Neural progenitor cell (in vitro differentiated cells): ENCODE results near the gene TLR1. TPM values are rescaled to one million over a fixed set of nuclear protein-coding genes. Genes with fewer than 3 reads are reported as not detected.
A peak's percentile ranks its signal among the peaks of the same experiment; 100 is the strongest.
"Not testable (repeated sequence)": the region's sequence is repeated elsewhere in the genome, so short reads cannot be mapped to it uniquely, and the experiment has no call there.

Experiments
- DNase-seq: peaks from one replicate; pipeline ENCODE4 v3.0.0-alpha.2; 2016; ENCODE audit warnings: low spot score
- H2AFZ ChIP-seq: fragments of 200-600 bp; sonication (generic); replicated peaks from 2 replicates; pipeline ENCODE4 v1.6.1; 2016; ENCODE audit warnings: antibody characterized with exemption
- H3F3A ChIP-seq: fragments of 200-600 bp; sonication (generic); 2 replicates; pipeline ENCODE4 v1.6.1; 2016; ENCODE audit warnings: antibody characterized with exemption, low read depth
- H3K27ac ChIP-seq: fragments of 200-600 bp; sonication (generic); 2 replicates; pipeline ENCODE4 v1.5.1; 2016; ENCODE audit warnings: mild to moderate bottlenecking
- H3K27me3 ChIP-seq: fragments of 200-600 bp; sonication (generic); 2 replicates; pipeline ENCODE4 v1.6.1; 2016; ENCODE audit warnings: mild to moderate bottlenecking, moderate library complexity
- H3K36me3 ChIP-seq: fragments of 200-600 bp; sonication (generic); 2 replicates; pipeline ENCODE4 v1.5.1; 2016
- H3K4me1 ChIP-seq: fragments of 200-600 bp; sonication (generic); 2 replicates; pipeline ENCODE4 v1.6.1; 2016; ENCODE audit warnings: mixed run types
- H3K4me2 ChIP-seq: fragments of 200-600 bp; sonication (generic); 2 replicates; pipeline ENCODE4 v1.6.1; 2016
- H3K4me3 ChIP-seq: fragments of 200-600 bp; sonication (generic); 2 replicates; pipeline ENCODE4 v1.5.1; 2016
- H3K79me2 ChIP-seq: fragments of 200-600 bp; sonication (generic); 2 replicates; pipeline ENCODE4 v1.6.1; 2016; ENCODE audit warnings: low read depth
- H3K9ac ChIP-seq: fragments of 200-600 bp; sonication (generic); 2 replicates; pipeline ENCODE4 v1.6.1; 2016
- H3K9me3 ChIP-seq: fragments of 200-600 bp; sonication (generic); 2 replicates; pipeline ENCODE4 v1.5.1; 2016; ENCODE audit warnings: low read depth
- H4K20me1 ChIP-seq: fragments of 200-600 bp; sonication (generic); 2 replicates; pipeline ENCODE4 v1.6.1; 2016; ENCODE audit warnings: low read depth
- H3K27ac Mint-ChIP-seq: 3 replicates; pipeline ENCODE4 v1.8.0; 2021; ENCODE audit warnings: mixed read lengths
- H3K27me3 Mint-ChIP-seq: 2 replicates; pipeline ENCODE4 v1.8.0; 2022; ENCODE audit warnings: low read depth, mild to moderate bottlenecking, inconsistent platforms, moderate library complexity, mixed read lengths; ENCODE audit not compliant: insufficient read depth
- H3K36me3 Mint-ChIP-seq: 3 replicates; pipeline ENCODE4 v1.8.0; 2021; ENCODE audit warnings: mixed read lengths
- H3K4me1 Mint-ChIP-seq: 3 replicates; pipeline ENCODE4 v1.8.0; 2021; ENCODE audit warnings: mixed read lengths
- H3K4me3 Mint-ChIP-seq: 3 replicates; pipeline ENCODE4 v1.8.0; 2021; ENCODE audit warnings: mild to moderate bottlenecking, moderate library complexity, mixed read lengths
- H3K9me3 Mint-ChIP-seq: 3 replicates; pipeline ENCODE4 v1.8.0; 2020; ENCODE audit warnings: mixed read lengths
- EZH2 ChIP-seq: fragments of 200-600 bp; sonication (generic); IDR thresholded peaks from 2 replicates; pipeline ENCODE4 v1.6.1; 2017; ENCODE audit warnings: antibody characterized with exemption, mild to moderate bottlenecking, moderate library complexity
- EZH2phosphoT487 ChIP-seq: fragments of 200-600 bp; sonication (generic); IDR thresholded peaks from 2 replicates; pipeline ENCODE4 v1.6.1; 2017; ENCODE audit warnings: antibody characterized with exemption
- total RNA-seq: library from RNA; depleted of rRNA; stranded (reverse); fragments of >200 nt; gene quantifications from 2 replicates; pipeline ENCODE4 v1.2.3, GENCODE V29; 2015; ENCODE audit warnings: low replicate concordance
- TF ChIP-seq, protein P1 (sequence below): fragments of 200-600 bp; sonication (generic); IDR thresholded peaks from 2 replicates; pipeline ENCODE4 v1.5.1; 2017; ENCODE audit warnings: antibody characterized with exemption, mild to moderate bottlenecking

The TLR1 gene
- total RNA-seq, 1 donor from 2014 or later, result not detected

DNA sequence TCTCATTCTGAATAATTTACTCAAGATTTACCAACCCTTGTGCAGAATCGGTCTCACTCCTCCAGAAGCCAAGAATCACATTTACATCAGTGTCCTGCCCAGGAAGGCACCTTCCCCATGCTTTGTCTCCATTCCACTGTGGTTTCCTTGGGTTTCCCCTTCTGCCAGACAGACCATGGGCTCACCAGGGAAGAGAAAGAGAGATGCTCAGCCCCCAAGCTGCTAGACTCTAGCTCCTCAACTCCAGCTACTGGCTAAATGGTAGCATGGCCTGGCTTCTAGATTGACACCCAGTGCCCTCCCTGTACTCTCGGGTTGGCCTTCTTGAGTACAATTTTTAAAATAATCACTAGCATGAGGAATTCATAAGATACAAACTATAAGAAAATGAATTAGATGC, 34.7 kb downstream of the TLR1 start:
- H3K9me3 Mint-ChIP-seq, result peaks cover 9% of the 10 kb centered on the region
- Histone ChIP-seq H3K9me3 (no peaks in the 10 kb centered on the region), H3K27me3 (no peaks in the 10 kb centered on the region), H3F3A (no peaks in the 10 kb centered on the region), H4K20me1 (no peaks in the 10 kb centered on the region), H3K4me2 (no peak overlapping the region), H3K9ac (no peak overlapping the region), H3K4me1 (no peaks in the 10 kb centered on the region), H3K27ac (no peak overlapping the region), H3K79me2 (no peaks in the 10 kb centered on the region), H2AFZ (no peak overlapping the region), H3K36me3 (no peaks in the 10 kb centered on the region), H3K4me3 (no peak overlapping the region)
- H3K4me3 Mint-ChIP-seq, result no peak overlapping the region
- DNase-seq, result no peak
- no peak overlapping the region for H3K27ac Mint-ChIP-seq
- peaks cover 2% of the 10 kb centered on the region for H3K4me1 Mint-ChIP-seq
- TF ChIP-seq EZH2phosphoT487, result no peak
- TF ChIP-seq, protein P1, sequence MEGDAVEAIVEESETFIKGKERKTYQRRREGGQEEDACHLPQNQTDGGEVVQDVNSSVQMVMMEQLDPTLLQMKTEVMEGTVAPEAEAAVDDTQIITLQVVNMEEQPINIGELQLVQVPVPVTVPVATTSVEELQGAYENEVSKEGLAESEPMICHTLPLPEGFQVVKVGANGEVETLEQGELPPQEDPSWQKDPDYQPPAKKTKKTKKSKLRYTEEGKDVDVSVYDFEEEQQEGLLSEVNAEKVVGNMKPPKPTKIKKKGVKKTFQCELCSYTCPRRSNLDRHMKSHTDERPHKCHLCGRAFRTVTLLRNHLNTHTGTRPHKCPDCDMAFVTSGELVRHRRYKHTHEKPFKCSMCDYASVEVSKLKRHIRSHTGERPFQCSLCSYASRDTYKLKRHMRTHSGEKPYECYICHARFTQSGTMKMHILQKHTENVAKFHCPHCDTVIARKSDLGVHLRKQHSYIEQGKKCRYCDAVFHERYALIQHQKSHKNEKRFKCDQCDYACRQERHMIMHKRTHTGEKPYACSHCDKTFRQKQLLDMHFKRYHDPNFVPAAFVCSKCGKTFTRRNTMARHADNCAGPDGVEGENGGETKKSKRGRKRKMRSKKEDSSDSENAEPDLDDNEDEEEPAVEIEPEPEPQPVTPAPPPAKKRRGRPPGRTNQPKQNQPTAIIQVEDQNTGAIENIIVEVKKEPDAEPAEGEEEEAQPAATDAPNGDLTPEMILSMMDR, result no peak
- no peak for TF ChIP-seq EZH2
- no peaks in the 10 kb centered on the region for H3K36me3 Mint-ChIP-seq
- H3K27me3 Mint-ChIP-seq, result peaks cover 4% of the 10 kb centered on the region

DNA sequence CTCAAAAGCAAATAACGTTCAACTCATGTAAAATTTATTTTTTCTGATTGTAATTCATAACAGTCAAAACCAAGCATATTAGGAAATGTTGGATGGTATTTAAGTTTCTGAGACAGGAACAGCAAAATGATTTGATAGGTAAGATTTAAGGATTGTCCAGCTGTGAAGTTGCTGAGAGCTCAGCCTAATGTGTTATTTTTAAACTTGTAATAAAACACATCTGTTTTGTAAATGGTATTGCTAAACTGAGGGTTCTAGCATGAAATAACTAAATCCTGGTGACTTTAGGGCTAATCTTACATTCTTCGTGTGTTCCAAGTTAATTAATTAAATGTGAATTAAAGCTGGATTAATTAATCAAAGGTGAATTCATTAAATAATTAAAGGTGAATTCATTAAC, 35.1 kb downstream of the TLR1 start:
- no peak overlapping the region for H3K27ac Mint-ChIP-seq
- Histone ChIP-seq H4K20me1 (no peaks in the 10 kb centered on the region), H3K9me3 (no peaks in the 10 kb centered on the region), H3K9ac (no peak overlapping the region), H3F3A (no peaks in the 10 kb centered on the region), H3K79me2 (no peaks in the 10 kb centered on the region), H3K4me1 (no peaks in the 10 kb centered on the region), H3K27me3 (no peaks in the 10 kb centered on the region), H3K27ac (no peak overlapping the region), H3K4me3 (no peak overlapping the region), H3K4me2 (no peak overlapping the region), H2AFZ (no peak overlapping the region), H3K36me3 (no peaks in the 10 kb centered on the region)
- peaks cover 2% of the 10 kb centered on the region for H3K4me1 Mint-ChIP-seq
- DNase-seq, result no peak
- H3K4me3 Mint-ChIP-seq, result no peak overlapping the region
- peaks cover 9% of the 10 kb centered on the region for H3K9me3 Mint-ChIP-seq
- H3K27me3 Mint-ChIP-seq, result peaks cover 4% of the 10 kb centered on the region
- TF ChIP-seq, protein P1, result no peak
- TF ChIP-seq EZH2phosphoT487, result no peak
- TF ChIP-seq EZH2, result no peak
- no peaks in the 10 kb centered on the region for H3K36me3 Mint-ChIP-seq

DNA sequence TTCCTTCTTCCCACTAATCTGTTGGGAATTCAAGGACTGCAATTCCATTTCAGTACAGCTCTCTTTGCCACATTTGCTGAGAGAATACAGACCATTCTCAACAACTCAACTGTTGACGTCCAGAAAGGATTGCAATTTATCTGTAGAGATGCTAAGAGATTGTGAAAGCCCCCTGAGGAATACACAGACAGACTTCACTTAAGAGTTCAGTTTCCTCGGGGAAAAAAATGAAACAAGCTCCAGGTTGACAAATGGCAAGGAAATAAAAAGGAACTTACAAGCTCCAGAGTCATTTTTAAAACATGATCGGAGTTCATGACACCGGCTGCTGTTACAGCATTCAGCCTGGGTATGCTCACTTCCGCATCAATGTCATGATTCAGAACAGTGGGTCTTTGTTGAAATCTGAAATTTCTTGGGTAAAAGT, 35.6 kb downstream of the TLR1 start:
- Histone ChIP-seq H3K4me3 (no peak overlapping the region), H2AFZ (peak overlapping the region; percentile 0), H4K20me1 (no peaks in the 10 kb centered on the region), H3K79me2 (no peaks in the 10 kb centered on the region), H3K9me3 (no peaks in the 10 kb centered on the region), H3K27ac (no peak overlapping the region), H3K4me1 (no peaks in the 10 kb centered on the region), H3K36me3 (no peaks in the 10 kb centered on the region), H3K9ac (no peak overlapping the region), H3K27me3 (no peaks in the 10 kb centered on the region), H3F3A (no peaks in the 10 kb centered on the region), H3K4me2 (no peak overlapping the region)
- H3K36me3 Mint-ChIP-seq, result no peaks in the 10 kb centered on the region
- no peak overlapping the region for H3K4me3 Mint-ChIP-seq
- peaks cover 2% of the 10 kb centered on the region for H3K4me1 Mint-ChIP-seq
- peaks cover 4% of the 10 kb centered on the region for H3K27me3 Mint-ChIP-seq
- H3K27ac Mint-ChIP-seq, result no peak overlapping the region
- DNase-seq, result no peak
- peaks cover 9% of the 10 kb centered on the region for H3K9me3 Mint-ChIP-seq
- TF ChIP-seq EZH2phosphoT487, result no peak
- TF ChIP-seq EZH2, result no peak
- TF ChIP-seq, protein P1, result no peak

DNA sequence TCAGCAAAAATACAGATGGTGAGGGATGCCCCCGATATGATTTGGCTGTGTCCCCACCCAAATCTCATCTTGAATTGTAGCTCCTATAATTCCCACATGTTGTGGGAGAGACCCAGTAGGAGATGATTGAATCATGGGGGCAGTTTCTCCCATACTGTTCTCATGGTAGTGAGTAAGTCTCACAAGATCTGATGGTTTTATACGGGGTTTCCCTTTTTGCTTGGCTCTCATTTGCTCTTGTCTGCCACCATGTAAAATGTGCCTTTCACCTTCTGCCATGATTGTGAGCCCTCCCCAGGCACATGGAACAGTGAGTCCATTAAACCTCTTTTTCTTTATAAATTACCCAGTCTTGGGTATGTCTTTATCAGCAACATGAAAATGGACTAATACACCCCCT, 37.7 kb downstream of the TLR1 start:
- not testable (repeated sequence) for H3F3A ChIP-seq, H3K36me3 ChIP-seq, DNase-seq, H3K9ac ChIP-seq, H3K36me3 Mint-ChIP-seq, H4K20me1 ChIP-seq, H3K9me3 ChIP-seq, H3K4me3 Mint-ChIP-seq, H3K9me3 Mint-ChIP-seq, H3K27ac ChIP-seq, H3K4me1 Mint-ChIP-seq, H3K27ac Mint-ChIP-seq, H3K4me1 ChIP-seq, H3K27me3 Mint-ChIP-seq, H3K79me2 ChIP-seq, H3K4me3 ChIP-seq, H3K27me3 ChIP-seq, H2AFZ ChIP-seq, H3K4me2 ChIP-seq
